SK-N-SH treated with all-trans-retinoic acid at 6 μM for 48 hours (cell line): ENCODE measurements around the gene CHAC1.

Experiments
- ATAC-seq: fragments of 200-7000 bp; cut with Tn5 transposase; 3 replicates; pipeline ENCODE4 v1.9.1; 2020; ENCODE audit warnings: mild to moderate bottlenecking, moderate library complexity
- ARNTL ChIP-seq: fragments of 450-650 bp; formaldehyde crosslinking; IDR thresholded peaks from 2 replicates; pipeline ENCODE4 v1.5.0; 2020; ENCODE audit warnings: low read depth, mild to moderate bottlenecking, moderate library complexity, borderline replicate concordance
- BACH2 ChIP-seq: fragments of 250-450 bp; sonication (Bioruptor Pico); IDR thresholded peaks from 2 replicates; pipeline ENCODE4 v1.9.0; 2021; ENCODE audit warnings: mild to moderate bottlenecking, borderline replicate concordance
- CSDC2 ChIP-seq: fragments of 250-450 bp; sonication (Bioruptor Pico); IDR thresholded peaks from 2 replicates; pipeline ENCODE4 v1.5.0; 2020; ENCODE audit warnings: mild to moderate bottlenecking, moderate library complexity
- ESRRG ChIP-seq: fragments of 250-450 bp; sonication (Bioruptor Pico); IDR thresholded peaks from 2 replicates; pipeline ENCODE4 v1.6.1; 2021; ENCODE audit warnings: mild to moderate bottlenecking
- GLIS3 ChIP-seq: fragments of 250-450 bp; sonication (Bioruptor Pico); IDR thresholded peaks from 2 replicates; pipeline ENCODE4 v1.5.0; 2020; ENCODE audit warnings: mild to moderate bottlenecking, moderate library complexity
- ISL1 ChIP-seq: fragments of 250-450 bp; sonication (Bioruptor Pico); IDR thresholded peaks from 2 replicates; pipeline ENCODE4 v2.1.2; 2022; ENCODE audit warnings: mild to moderate bottlenecking, moderate library complexity
- OSR1 ChIP-seq: fragments of 250-450 bp; sonication (Bioruptor Pico); IDR thresholded peaks from 2 replicates; pipeline ENCODE4 v1.8.0; 2022; ENCODE audit warnings: moderate library complexity, mild to moderate bottlenecking, inconsistent platforms
- PPARA ChIP-seq: fragments of 250-450 bp; sonication (Bioruptor Pico); IDR thresholded peaks from 2 replicates; pipeline ENCODE4 v1.5.0; 2020; ENCODE audit warnings: mild to moderate bottlenecking, borderline replicate concordance
- RARB ChIP-seq: fragments of 250-450 bp; sonication (Bioruptor Pico); IDR thresholded peaks from 2 replicates; pipeline ENCODE4 v1.8.0; 2021; ENCODE audit warnings: mild to moderate bottlenecking, moderate library complexity
- SNAI2 ChIP-seq: fragments of 250-450 bp; sonication (Bioruptor Pico); IDR thresholded peaks from 2 replicates; pipeline ENCODE4 v1.5.0; 2020; ENCODE audit warnings: mild to moderate bottlenecking, moderate library complexity
- TCF4 ChIP-seq: fragments of 250-450 bp; sonication (Bioruptor Pico); IDR thresholded peaks from 2 replicates; pipeline ENCODE4 v1.8.0; 2021; ENCODE audit warnings: mild to moderate bottlenecking, moderate library complexity, borderline replicate concordance
- TOX ChIP-seq: fragments of 250-450 bp; sonication (Bioruptor Pico); IDR thresholded peaks from 2 replicates; pipeline ENCODE4 v1.8.0; 2021; ENCODE audit warnings: mild to moderate bottlenecking, moderate library complexity, borderline replicate concordance
- ZC3H10 ChIP-seq: fragments of 250-450 bp; sonication (Bioruptor Pico); IDR thresholded peaks from 2 replicates; pipeline ENCODE4 v1.5.1; 2021; ENCODE audit warnings: mild to moderate bottlenecking, moderate library complexity
- ZFP3 ChIP-seq: fragments of 250-450 bp; sonication (Bioruptor Pico); IDR thresholded peaks from 2 replicates; pipeline ENCODE4 v1.5.0; 2020; ENCODE audit warnings: mild to moderate bottlenecking, moderate library complexity
- ZFP30 ChIP-seq: fragments of 450-650 bp; formaldehyde crosslinking; IDR thresholded peaks from 2 replicates; pipeline ENCODE4 v1.5.0; 2022; ENCODE audit warnings: mild to moderate bottlenecking, moderate library complexity
- ZNF565 ChIP-seq: fragments of 450-650 bp; formaldehyde crosslinking; conservative IDR thresholded peaks from 2 replicates; pipeline ENCODE4 v1.5.0; 2020; ENCODE audit warnings: low read depth, mild to moderate bottlenecking, moderate library complexity
- ZNF70 ChIP-seq: fragments of 450-650 bp; formaldehyde crosslinking; IDR thresholded peaks from 2 replicates; pipeline ENCODE4 v1.5.0; 2020; ENCODE audit warnings: mild to moderate bottlenecking, moderate library complexity
- ZNF8 ChIP-seq: fragments of 450-650 bp; formaldehyde crosslinking; IDR thresholded peaks from 2 replicates; pipeline ENCODE4 v1.5.0; 2020; ENCODE audit warnings: mild to moderate bottlenecking, moderate library complexity
- TF ChIP-seq, protein P1 (sequence below): fragments of 250-450 bp; sonication (Bioruptor Pico); IDR thresholded peaks from 2 replicates; pipeline ENCODE4 v1.5.0; 2020; ENCODE audit warnings: mild to moderate bottlenecking, moderate library complexity
- TF ChIP-seq, protein P2 (sequence below): fragments of 250-450 bp; sonication (Bioruptor Pico); IDR thresholded peaks from 2 replicates; pipeline ENCODE4 v1.8.0; 2021; ENCODE audit warnings: low read depth, mild to moderate bottlenecking, moderate library complexity, borderline replicate concordance
- TF ChIP-seq, protein P3 (sequence below): fragments of 250-450 bp; sonication (Bioruptor Pico); IDR thresholded peaks from 2 replicates; pipeline ENCODE4 v1.5.1; 2020; ENCODE audit warnings: low read depth, mild to moderate bottlenecking, moderate library complexity
- TF ChIP-seq, protein P4 (sequence below): fragments of 250-450 bp; sonication (Bioruptor Pico); IDR thresholded peaks from 2 replicates; pipeline ENCODE4 v1.8.0; 2020; ENCODE audit warnings: mild to moderate bottlenecking, moderate library complexity, borderline replicate concordance
- TF ChIP-seq, protein P5 (sequence below): fragments of 250-450 bp; sonication (Bioruptor Pico); IDR thresholded peaks from 2 replicates; pipeline ENCODE4 v1.5.1; 2021; ENCODE audit warnings: mild to moderate bottlenecking, moderate library complexity

Gene CHAC1

DNA sequence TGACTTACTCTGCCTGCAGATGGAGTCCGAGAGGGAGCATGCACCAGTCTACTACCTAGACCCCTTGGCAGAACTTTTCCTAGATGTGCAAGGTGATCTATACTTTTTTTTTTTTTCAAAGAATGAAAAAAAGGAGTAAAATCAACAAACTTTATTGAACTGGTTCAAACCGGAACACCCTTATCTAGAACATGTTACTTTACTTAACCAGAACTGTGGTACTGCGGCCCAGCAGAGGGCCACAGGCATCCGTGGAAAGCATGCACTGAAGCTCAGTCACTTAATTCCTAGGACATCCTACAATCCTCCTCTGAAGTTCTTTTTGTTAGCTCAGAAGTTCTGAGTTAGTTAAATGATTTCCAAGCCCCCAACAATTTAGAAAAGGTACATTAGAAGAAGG, 21.6 kb downstream of the CHAC1 start:
- no peak for TF ChIP-seq TCF4 (CRISPR knock-in tag)
- TF ChIP-seq, protein P1, sequence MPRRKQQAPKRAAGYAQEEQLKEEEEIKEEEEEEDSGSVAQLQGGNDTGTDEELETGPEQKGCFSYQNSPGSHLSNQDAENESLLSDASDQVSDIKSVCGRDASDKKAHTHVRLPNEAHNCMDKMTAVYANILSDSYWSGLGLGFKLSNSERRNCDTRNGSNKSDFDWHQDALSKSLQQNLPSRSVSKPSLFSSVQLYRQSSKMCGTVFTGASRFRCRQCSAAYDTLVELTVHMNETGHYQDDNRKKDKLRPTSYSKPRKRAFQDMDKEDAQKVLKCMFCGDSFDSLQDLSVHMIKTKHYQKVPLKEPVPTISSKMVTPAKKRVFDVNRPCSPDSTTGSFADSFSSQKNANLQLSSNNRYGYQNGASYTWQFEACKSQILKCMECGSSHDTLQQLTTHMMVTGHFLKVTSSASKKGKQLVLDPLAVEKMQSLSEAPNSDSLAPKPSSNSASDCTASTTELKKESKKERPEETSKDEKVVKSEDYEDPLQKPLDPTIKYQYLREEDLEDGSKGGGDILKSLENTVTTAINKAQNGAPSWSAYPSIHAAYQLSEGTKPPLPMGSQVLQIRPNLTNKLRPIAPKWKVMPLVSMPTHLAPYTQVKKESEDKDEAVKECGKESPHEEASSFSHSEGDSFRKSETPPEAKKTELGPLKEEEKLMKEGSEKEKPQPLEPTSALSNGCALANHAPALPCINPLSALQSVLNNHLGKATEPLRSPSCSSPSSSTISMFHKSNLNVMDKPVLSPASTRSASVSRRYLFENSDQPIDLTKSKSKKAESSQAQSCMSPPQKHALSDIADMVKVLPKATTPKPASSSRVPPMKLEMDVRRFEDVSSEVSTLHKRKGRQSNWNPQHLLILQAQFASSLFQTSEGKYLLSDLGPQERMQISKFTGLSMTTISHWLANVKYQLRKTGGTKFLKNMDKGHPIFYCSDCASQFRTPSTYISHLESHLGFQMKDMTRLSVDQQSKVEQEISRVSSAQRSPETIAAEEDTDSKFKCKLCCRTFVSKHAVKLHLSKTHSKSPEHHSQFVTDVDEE = no peak
- no peak for TF ChIP-seq ARNTL (CRISPR knock-in tag)
- TF ChIP-seq ZC3H10 (CRISPR knock-in tag) = no peak
- TF ChIP-seq ZNF8 = no peak
- no peak for TF ChIP-seq ZFP30
- no peak for TF ChIP-seq ZNF70 (CRISPR knock-in tag)
- no peak for TF ChIP-seq OSR1
- TF ChIP-seq, protein P2, sequence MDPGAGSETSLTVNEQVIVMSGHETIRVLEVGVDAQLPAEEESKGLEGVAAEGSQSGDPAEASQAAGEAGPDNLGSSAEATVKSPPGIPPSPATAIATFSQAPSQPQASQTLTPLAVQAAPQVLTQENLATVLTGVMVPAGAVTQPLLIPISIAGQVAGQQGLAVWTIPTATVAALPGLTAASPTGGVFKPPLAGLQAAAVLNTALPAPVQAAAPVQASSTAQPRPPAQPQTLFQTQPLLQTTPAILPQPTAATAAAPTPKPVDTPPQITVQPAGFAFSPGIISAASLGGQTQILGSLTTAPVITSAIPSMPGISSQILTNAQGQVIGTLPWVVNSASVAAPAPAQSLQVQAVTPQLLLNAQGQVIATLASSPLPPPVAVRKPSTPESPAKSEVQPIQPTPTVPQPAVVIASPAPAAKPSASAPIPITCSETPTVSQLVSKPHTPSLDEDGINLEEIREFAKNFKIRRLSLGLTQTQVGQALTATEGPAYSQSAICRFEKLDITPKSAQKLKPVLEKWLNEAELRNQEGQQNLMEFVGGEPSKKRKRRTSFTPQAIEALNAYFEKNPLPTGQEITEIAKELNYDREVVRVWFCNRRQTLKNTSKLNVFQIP (CRISPR knock-in tag) = no peak
- no peak for TF ChIP-seq ZNF565 (CRISPR knock-in tag)
- no peak for TF ChIP-seq ISL1 (CRISPR knock-in tag)
- no peak for TF ChIP-seq ZFP3
- TF ChIP-seq BACH2 = no peak
- no peak for TF ChIP-seq SNAI2 (CRISPR knock-in tag)
- no peak for TF ChIP-seq ESRRG (CRISPR knock-in tag)
- no peak for TF ChIP-seq PPARA (CRISPR knock-in tag)
- TF ChIP-seq, protein P3, sequence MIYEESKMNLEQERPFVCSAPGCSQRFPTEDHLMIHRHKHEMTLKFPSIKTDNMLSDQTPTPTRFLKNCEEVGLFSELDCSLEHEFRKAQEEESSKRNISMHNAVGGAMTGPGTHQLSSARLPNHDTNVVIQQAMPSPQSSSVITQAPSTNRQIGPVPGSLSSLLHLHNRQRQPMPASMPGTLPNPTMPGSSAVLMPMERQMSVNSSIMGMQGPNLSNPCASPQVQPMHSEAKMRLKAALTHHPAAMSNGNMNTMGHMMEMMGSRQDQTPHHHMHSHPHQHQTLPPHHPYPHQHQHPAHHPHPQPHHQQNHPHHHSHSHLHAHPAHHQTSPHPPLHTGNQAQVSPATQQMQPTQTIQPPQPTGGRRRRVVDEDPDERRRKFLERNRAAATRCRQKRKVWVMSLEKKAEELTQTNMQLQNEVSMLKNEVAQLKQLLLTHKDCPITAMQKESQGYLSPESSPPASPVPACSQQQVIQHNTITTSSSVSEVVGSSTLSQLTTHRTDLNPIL (CRISPR knock-in tag) = no peak
- TF ChIP-seq GLIS3 = no peak
- no peak for TF ChIP-seq CSDC2 (CRISPR knock-in tag)
- TF ChIP-seq, protein P4, sequence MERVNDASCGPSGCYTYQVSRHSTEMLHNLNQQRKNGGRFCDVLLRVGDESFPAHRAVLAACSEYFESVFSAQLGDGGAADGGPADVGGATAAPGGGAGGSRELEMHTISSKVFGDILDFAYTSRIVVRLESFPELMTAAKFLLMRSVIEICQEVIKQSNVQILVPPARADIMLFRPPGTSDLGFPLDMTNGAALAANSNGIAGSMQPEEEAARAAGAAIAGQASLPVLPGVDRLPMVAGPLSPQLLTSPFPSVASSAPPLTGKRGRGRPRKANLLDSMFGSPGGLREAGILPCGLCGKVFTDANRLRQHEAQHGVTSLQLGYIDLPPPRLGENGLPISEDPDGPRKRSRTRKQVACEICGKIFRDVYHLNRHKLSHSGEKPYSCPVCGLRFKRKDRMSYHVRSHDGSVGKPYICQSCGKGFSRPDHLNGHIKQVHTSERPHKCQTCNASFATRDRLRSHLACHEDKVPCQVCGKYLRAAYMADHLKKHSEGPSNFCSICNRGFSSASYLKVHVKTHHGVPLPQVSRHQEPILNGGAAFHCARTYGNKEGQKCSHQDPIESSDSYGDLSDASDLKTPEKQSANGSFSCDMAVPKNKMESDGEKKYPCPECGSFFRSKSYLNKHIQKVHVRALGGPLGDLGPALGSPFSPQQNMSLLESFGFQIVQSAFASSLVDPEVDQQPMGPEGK (CRISPR knock-in tag) = no peak
- TF ChIP-seq, all 23 proteins: peak for 0
- no peak for ATAC-seq

DNA sequence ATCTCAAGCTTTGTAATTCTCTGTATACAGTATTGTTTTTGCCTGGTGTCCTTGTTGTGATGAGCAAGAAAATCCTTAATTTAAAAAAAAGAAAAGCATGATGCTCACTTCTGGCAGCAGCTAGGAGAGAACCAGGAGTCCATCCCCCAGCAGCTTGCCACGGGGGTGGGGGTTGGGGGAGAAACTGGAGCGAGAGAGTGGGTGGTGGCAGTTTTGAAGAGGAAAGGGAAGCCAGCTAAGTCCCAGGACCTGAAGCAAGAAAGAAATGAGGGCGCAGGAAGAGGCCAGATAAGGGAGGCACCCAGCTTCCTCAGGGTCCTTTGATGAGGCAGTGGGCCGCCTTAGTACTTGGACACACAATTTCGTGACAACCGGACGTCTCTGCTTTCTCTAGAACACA, 23.5 kb downstream of the CHAC1 start:
- ATAC-seq = no peak

DNA sequence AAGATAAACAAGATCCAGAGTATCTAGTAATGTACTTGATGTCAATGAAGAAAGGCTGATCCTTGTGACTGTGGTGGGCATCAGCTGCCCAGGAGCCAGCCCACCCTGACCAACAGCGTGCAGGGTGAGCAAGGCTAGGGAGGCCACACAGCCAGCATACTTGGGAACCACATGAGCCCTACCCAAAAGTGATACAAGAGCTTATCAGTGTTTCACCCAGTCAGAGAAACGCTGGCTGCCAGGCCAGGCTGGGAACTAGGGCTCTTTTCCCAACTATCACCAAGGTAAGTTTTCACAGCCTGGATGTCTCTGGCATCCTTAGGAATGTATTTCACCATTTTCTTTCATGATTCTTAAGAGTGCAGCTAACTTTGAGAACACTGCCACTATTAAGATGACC, 24.9 kb downstream of the CHAC1 start:
- no peak for ATAC-seq
- TF ChIP-seq, protein P1 = no peak
- TF ChIP-seq OSR1 (no peak), SNAI2 (CRISPR knock-in tag) (no peak), GLIS3 (no peak), ZFP30 (no peak)
- TF ChIP-seq, protein P5, sequence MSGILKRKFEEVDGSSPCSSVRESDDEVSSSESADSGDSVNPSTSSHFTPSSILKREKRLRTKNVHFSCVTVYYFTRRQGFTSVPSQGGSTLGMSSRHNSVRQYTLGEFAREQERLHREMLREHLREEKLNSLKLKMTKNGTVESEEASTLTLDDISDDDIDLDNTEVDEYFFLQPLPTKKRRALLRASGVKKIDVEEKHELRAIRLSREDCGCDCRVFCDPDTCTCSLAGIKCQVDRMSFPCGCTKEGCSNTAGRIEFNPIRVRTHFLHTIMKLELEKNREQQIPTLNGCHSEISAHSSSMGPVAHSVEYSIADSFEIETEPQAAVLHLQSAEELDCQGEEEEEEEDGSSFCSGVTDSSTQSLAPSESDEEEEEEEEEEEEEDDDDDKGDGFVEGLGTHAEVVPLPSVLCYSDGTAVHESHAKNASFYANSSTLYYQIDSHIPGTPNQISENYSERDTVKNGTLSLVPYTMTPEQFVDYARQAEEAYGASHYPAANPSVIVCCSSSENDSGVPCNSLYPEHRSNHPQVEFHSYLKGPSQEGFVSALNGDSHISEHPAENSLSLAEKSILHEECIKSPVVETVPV (CRISPR knock-in tag) = no peak

More for the DNA sequence above, 23.5 kb downstream of the CHAC1 start:
- TF ChIP-seq ZC3H10 (CRISPR knock-in tag) (no peak), TOX (CRISPR knock-in tag) (no peak), RARB (CRISPR knock-in tag) (no peak), OSR1 (no peak), ZFP3 (no peak), ZFP30 (no peak), CSDC2 (CRISPR knock-in tag) (no peak), GLIS3 (no peak)
- TF ChIP-seq, all 23 proteins: peak for 0
